ENCODE data around the gene SULT2B1. TPM values are rescaled to one million over a fixed set of nuclear protein-coding genes. Genes with fewer than 3 reads are reported as not detected.

Gene SULT2B1
- total RNA-seq, 2 donors from 2014 or later: 14.6 to 43.0 TPM

DNA sequence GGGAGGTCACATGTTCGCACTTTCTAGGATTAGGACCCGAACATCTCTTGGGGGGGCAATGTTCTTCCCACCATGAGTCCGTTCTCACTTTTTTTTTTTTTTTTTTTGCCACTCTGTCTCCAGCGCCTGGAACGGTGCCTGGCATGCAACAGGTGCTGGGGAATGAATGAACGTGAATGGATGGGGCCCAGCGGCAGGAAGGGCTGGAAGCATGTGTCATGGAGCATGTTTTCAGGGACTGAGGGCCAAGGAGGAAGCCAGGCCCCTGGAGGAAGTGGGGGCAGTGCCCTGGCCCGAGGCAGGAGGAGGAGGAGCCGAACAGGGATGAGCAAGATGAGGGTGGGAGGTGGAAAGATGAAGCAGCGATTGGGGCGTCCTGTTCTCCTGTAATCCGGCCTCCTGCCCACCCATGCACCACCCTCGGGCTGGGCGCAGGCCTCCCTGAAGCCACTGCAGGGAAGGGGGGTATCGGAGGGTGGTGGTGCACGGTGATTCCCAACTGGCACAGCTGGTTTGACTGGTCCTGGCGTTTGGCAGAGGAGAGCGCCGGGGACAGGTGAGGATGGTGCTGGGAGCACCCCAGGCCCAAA lies 8.8 kb upstream of the SULT2B1 start:
- no peaks in the 10 kb centered on the region for H3K27me3 ChIP-seq (replicated peaks; ENCODE audit: insufficient read depth)
- no peaks in the 10 kb centered on the region for H3K36me3 ChIP-seq
- peaks cover 4% of the 10 kb centered on the region for H3K4me1 ChIP-seq (replicated peaks)
- no peak overlapping the region for H3K4me3 ChIP-seq
- peak; percentile 92 for DNase-seq (ENCODE audit: low spot score)
- 10% methylated on average over 19 of the region's 19 CpGs for WGBS
- TF ChIP-seq, protein P1, sequence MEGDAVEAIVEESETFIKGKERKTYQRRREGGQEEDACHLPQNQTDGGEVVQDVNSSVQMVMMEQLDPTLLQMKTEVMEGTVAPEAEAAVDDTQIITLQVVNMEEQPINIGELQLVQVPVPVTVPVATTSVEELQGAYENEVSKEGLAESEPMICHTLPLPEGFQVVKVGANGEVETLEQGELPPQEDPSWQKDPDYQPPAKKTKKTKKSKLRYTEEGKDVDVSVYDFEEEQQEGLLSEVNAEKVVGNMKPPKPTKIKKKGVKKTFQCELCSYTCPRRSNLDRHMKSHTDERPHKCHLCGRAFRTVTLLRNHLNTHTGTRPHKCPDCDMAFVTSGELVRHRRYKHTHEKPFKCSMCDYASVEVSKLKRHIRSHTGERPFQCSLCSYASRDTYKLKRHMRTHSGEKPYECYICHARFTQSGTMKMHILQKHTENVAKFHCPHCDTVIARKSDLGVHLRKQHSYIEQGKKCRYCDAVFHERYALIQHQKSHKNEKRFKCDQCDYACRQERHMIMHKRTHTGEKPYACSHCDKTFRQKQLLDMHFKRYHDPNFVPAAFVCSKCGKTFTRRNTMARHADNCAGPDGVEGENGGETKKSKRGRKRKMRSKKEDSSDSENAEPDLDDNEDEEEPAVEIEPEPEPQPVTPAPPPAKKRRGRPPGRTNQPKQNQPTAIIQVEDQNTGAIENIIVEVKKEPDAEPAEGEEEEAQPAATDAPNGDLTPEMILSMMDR (IDR thresholded peaks at IDR 0.05): no peak
- TF ChIP-seq POLR2AphosphoS5 (IDR thresholded peaks at IDR 0.05): peak; percentile 93
- peak overlapping the region; percentile 65 to 78 for H3K27ac ChIP-seq
- no peaks in the 10 kb centered on the region for H3K9me3 ChIP-seq
- intact Hi-C loops (cut with DNase I): no loop called here

DNA sequence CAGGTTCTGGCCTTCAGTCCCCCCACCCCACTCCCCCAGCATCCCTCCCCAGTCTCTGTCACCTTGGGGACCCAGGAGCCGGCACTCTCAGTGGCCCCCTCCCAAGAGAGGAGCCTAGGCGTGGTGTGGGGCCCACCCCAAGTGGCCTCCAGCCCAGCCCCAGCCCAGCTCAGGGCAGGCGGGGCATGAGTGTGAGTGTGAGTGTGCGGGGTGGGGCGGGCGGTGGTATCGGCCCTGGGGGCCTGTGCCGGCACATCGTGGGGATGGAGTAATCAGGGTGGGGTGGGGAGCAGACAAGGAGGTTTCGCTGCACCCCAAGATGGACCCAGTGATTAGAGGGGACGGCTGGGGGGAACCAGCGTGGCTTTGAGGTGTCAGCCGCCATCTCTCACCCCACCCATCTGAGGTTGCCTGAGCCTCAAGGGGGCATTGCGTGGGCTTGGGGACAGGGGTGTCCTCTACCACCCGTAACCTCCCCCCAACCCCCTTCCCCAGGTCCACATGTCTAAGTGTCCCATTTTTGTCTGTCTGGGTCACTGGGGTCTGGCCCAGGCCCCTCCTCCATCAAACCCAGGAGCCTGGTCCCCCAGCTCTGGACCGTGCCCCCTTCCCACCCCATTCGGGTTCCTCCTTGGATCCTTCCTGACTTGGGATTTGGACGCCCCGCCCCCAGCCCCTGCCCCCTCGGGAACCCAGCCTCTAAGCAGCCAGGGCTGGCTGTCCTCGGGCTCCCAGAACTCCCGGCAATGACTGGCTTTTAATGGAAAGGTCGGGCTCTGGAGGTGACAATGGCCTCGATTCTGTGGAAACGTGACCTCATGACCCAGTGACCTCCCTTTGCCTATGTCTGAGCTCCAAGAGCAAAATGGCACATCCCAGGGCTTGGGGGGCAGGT lies 6.9 kb upstream of the SULT2B1 start:
- no peaks in the 10 kb centered on the region for H3K9me3 ChIP-seq
- no peak overlapping the region for H3K27ac ChIP-seq
- intact Hi-C loops (cut with DNase I): no loop called here
- H3K4me1 ChIP-seq (replicated peaks): peaks cover 4% of the 10 kb centered on the region
- H3K27me3 ChIP-seq (replicated peaks; ENCODE audit: insufficient read depth): no peaks in the 10 kb centered on the region
- TF ChIP-seq POLR2AphosphoS5 (IDR thresholded peaks at IDR 0.05) (no peak), POLR2A (IDR thresholded peaks at IDR 0.05) (no peak)
- TF ChIP-seq, protein P1 (IDR thresholded peaks at IDR 0.05): no peak
- H3K4me3 ChIP-seq: no peak overlapping the region
- no peaks in the 10 kb centered on the region for H3K36me3 ChIP-seq
- WGBS: 63% methylated on average over 25 of the region's 25 CpGs
- DNase-seq (ENCODE audit: low spot score): no peak

DNA sequence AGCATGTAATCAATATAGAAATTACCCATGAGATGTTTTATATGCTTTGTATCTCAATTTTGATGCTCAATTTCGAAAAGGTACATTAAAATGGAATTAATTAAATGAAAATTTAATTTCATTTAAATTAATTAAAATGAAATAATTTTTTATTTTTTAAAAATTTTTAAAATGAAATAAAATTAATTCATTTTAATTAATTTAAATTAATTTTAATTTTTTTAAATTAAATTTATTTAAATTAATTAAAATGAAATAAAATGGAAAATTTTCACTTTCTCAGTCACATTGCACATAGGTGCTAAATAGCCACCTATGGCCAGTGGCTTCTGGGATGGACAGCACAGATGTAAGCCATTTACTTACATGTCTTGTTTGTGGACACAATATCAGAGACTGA lies 4.2 kb upstream of the SULT2B1 start:
- Histone ChIP-seq H3K4me3 (no peak overlapping the region), H3K27me3 (replicated peaks; ENCODE audit: insufficient read depth) (no peaks in the 10 kb centered on the region), H3K4me1 (replicated peaks) (peaks cover 9% of the 10 kb centered on the region), H3K27ac (no peak overlapping the region), H3K9me3 (no peaks in the 10 kb centered on the region), H3K36me3 (no peaks in the 10 kb centered on the region)
- WGBS: 85% methylated on average over 1 of the region's 1 CpG
- TF ChIP-seq POLR2A (IDR thresholded peaks at IDR 0.05): no peak
- intact Hi-C loops (cut with DNase I): no loop called here
- no peak for DNase-seq (ENCODE audit: low spot score)

DNA sequence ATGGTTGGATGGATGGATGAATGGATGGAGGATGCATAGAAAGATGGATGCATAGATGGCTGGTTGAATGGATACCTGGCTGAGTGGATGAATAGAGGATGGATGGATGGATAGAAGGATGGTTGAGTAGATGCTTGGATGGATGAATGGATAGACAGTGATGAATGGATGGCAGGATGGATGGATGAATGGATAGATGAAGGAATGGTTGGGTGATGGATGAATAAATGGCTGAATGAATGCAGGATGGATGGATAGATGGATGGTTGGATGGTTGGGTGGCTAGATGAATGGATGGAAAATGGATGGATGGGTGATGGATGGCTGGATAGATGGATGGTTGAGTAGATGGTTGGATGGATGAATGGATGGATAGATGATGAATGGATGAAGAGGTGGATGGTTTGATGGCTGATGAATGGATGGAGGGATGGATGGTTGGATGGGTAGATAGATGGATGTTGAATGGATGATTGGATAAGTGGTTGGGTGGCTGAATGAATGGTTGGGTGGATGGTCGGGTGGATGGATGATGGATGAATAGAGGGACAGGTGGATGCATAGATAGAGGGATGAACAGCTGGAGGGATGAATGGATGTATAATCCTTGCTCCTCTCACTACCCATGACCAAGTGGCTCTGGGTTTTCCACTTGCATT lies 3.6 kb upstream of the SULT2B1 start:
- no peaks in the 10 kb centered on the region for H3K9me3 ChIP-seq
- H3K36me3 ChIP-seq: no peaks in the 10 kb centered on the region
- no peak overlapping the region for H3K4me3 ChIP-seq
- 95% methylated on average over 1 of the region's 1 CpG for WGBS
- intact Hi-C loops (cut with DNase I): no loop called here
- DNase-seq (ENCODE audit: low spot score): no peak
- TF ChIP-seq, protein P1 (IDR thresholded peaks at IDR 0.05): no peak
- TF ChIP-seq POLR2AphosphoS5 (IDR thresholded peaks at IDR 0.05): no peak
- no peak for TF ChIP-seq POLR2A (IDR thresholded peaks at IDR 0.05)
- no peaks in the 10 kb centered on the region for H3K27me3 ChIP-seq (replicated peaks; ENCODE audit: insufficient read depth)
- peaks cover 9% of the 10 kb centered on the region for H3K4me1 ChIP-seq (replicated peaks)
- no peak overlapping the region for H3K27ac ChIP-seq

DNA sequence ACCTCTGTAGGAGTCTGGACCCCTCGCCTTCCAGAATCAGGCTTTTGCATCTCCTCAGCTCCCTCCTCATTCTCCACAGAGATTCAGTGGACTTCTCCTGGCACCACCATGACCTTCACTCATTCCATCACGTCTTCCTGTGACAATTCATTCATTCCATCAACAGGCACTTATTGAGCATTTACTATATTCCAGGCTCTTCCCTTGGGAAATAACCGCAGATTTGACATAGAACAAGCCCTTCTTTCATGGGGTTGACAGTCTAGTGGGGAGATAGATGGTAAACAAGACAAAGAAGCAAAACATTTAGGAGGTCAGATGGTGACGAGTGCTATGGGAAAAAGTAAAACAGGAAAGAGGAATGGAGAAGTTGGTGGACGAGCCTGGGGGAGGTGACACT lies 2.6 kb upstream of the SULT2B1 start:
- DNase-seq (ENCODE audit: low spot score): no peak
- no peaks in the 10 kb centered on the region for H3K27me3 ChIP-seq (replicated peaks; ENCODE audit: insufficient read depth)
- 83% methylated on average over 5 of the region's 5 CpGs for WGBS

More for the DNA sequence above, 2.6 kb upstream of the SULT2B1 start:
- TF ChIP-seq, protein P1 (IDR thresholded peaks at IDR 0.05): no peak
- TF ChIP-seq POLR2A (IDR thresholded peaks at IDR 0.05): no peak
- TF ChIP-seq POLR2AphosphoS5 (IDR thresholded peaks at IDR 0.05): no peak
- Histone ChIP-seq H3K9me3 (no peaks in the 10 kb centered on the region), H3K27ac (no peak overlapping the region), H3K36me3 (no peaks in the 10 kb centered on the region), H3K4me3 (no peak overlapping the region), H3K4me1 (replicated peaks) (peaks cover 5% of the 10 kb centered on the region)
- intact Hi-C loops (cut with DNase I): no loop called here

All from prostate gland (tissue), 2 donors.